Ishikawa (cell line): Measurements from ENCODE around the gene ATP10A.

ENCODE experiments used
- CEBPB ChIP-seq: IDR thresholded peaks from 2 replicates; pipeline ENCODE4 v1.6.1; 2012
- CREB1 ChIP-seq: IDR thresholded peaks from 2 replicates; pipeline ENCODE4 v1.6.1; 2012; ENCODE audit warnings: low read depth
- EP300 ChIP-seq: IDR thresholded peaks from 2 replicates; pipeline ENCODE4 v1.6.1; 2012; ENCODE audit warnings: borderline replicate concordance
- NFIC ChIP-seq: IDR thresholded peaks from 2 replicates; pipeline ENCODE4 v1.6.1; 2012
- RAD21 ChIP-seq: IDR thresholded peaks from 2 replicates; pipeline ENCODE4 v1.6.1; 2012; ENCODE audit warnings: low read depth
- TAF1 ChIP-seq: IDR thresholded peaks from 2 replicates; pipeline ENCODE4 v1.6.1; 2012; ENCODE audit warnings: low read depth, mild to moderate bottlenecking
- TCF12 ChIP-seq: IDR thresholded peaks from 2 replicates; pipeline ENCODE4 v1.6.1; 2012; ENCODE audit warnings: low read depth
- ZBTB7A ChIP-seq: IDR thresholded peaks from 2 replicates; pipeline ENCODE4 v1.6.1; 2012; ENCODE audit warnings: low read depth
- TF ChIP-seq, protein P1 (sequence below): IDR thresholded peaks from 2 replicates; pipeline ENCODE4 v1.6.1; 2012; ENCODE audit warnings: low read depth, mild to moderate bottlenecking
- TF ChIP-seq, protein P2 (sequence below): IDR thresholded peaks from 2 replicates; pipeline ENCODE4 v1.6.1; 2012

DNA sequence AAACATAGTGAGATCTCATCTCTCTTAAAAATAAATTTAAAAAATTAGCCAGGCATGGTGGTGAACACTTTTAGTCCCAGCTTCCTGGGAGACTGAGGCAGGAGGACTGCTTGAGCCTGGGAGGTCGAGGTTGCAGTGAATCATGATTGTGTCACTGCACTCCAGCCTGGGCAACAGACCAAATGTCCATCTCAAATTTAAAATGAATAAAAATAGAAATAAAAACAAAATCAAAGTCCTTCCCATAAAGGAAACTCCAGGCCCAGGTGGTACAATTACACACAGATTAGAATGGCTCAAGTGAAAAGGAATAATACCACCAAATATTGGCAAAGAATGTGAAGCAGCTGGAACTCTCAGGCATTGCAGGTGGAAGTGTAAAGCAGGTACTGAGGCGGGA is 19.3 kb upstream of the ATP10A start:
- TF ChIP-seq, protein P1, sequence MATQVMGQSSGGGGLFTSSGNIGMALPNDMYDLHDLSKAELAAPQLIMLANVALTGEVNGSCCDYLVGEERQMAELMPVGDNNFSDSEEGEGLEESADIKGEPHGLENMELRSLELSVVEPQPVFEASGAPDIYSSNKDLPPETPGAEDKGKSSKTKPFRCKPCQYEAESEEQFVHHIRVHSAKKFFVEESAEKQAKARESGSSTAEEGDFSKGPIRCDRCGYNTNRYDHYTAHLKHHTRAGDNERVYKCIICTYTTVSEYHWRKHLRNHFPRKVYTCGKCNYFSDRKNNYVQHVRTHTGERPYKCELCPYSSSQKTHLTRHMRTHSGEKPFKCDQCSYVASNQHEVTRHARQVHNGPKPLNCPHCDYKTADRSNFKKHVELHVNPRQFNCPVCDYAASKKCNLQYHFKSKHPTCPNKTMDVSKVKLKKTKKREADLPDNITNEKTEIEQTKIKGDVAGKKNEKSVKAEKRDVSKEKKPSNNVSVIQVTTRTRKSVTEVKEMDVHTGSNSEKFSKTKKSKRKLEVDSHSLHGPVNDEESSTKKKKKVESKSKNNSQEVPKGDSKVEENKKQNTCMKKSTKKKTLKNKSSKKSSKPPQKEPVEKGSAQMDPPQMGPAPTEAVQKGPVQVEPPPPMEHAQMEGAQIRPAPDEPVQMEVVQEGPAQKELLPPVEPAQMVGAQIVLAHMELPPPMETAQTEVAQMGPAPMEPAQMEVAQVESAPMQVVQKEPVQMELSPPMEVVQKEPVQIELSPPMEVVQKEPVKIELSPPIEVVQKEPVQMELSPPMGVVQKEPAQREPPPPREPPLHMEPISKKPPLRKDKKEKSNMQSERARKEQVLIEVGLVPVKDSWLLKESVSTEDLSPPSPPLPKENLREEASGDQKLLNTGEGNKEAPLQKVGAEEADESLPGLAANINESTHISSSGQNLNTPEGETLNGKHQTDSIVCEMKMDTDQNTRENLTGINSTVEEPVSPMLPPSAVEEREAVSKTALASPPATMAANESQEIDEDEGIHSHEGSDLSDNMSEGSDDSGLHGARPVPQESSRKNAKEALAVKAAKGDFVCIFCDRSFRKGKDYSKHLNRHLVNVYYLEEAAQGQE, result no peak
- TF ChIP-seq CREB1, result no peak
- no peak for TF ChIP-seq CEBPB
- TF ChIP-seq TCF12, result no peak
- no peak for TF ChIP-seq RAD21
- no peak for TF ChIP-seq EP300
- no peak for TF ChIP-seq NFIC
- TF ChIP-seq ZBTB7A, result no peak
- TF ChIP-seq, protein P2, sequence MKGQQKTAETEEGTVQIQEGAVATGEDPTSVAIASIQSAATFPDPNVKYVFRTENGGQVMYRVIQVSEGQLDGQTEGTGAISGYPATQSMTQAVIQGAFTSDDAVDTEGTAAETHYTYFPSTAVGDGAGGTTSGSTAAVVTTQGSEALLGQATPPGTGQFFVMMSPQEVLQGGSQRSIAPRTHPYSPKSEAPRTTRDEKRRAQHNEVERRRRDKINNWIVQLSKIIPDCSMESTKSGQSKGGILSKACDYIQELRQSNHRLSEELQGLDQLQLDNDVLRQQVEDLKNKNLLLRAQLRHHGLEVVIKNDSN, result no peak
- TF ChIP-seq TAF1, result no peak
